Adrenal gland (tissue), 12 donors: ENCODE results near the gene BCL7A. TPM values are rescaled to one million over a fixed set of nuclear protein-coding genes. Genes with fewer than 3 reads are reported as not detected.

Experiments used
- DNase-seq, 7 donors: peaks; one replicate each; pipeline ENCODE4 v3.0.0-alpha.2; 2019 to 2020
- H3K27ac ChIP-seq, 5 donors: fragments of 200-600 bp; sonication (generic) in 4 of 5; 1 replicate in 3 of 5; 2 replicates in 2 of 5; pipeline versions ENCODE4 v1.5.1 to v1.8.0; 2016 to 2020; ENCODE audit warnings: mild to moderate bottlenecking in 1 of 5
- H3K27me3 ChIP-seq: fragments of 200-600 bp; 2 replicates; pipeline ENCODE4 v1.8.0; 2021
- H3K36me3 ChIP-seq, 2 donors: fragments of 200-600 bp; replicated peaks in 1 of 2; 1 replicate in 1 of 2; 2 replicates in 1 of 2; pipeline versions ENCODE4 v1.5.1 to v1.8.0; 2018 to 2022
- H3K4me1 ChIP-seq, 2 donors: fragments of 200-600 bp; replicated peaks in 1 of 2; 1 replicate in 1 of 2; 2 replicates in 1 of 2; pipeline versions ENCODE4 v1.5.1 to v1.8.0; 2018 to 2021
- H3K4me3 ChIP-seq, 4 donors: fragments of 200-600 bp; sonication (generic) in 3 of 4; one replicate each; pipeline ENCODE4 v1.5.1; 2016 to 2018
- H3K9me3 ChIP-seq, 3 donors: fragments of 200-600 bp; sonication (generic) in 1 of 3; replicated peaks in 1 of 3; 1 replicate in 2 of 3; 2 replicates in 1 of 3; pipeline versions ENCODE4 v1.5.1 to v1.8.0; 2016 to 2021
- CTCF ChIP-seq, 6 experiments: fragments of 450-650 bp in 4 of 6; fragments of 200-600 bp in 2 of 6; sonication (generic) in 1 of 6; IDR thresholded peaks; 1 replicate in 5 of 6; 2 replicates in 1 of 6; pipeline versions ENCODE4 v1.5.1 to v1.8.0; 2016 to 2021; ENCODE audit warnings: antibody characterized with exemption in 6 of 6, mild to moderate bottlenecking in 2 of 6, moderate library complexity in 1 of 6
- POLR2A ChIP-seq, 2 donors: fragments of 450-650 bp; IDR thresholded peaks; one replicate each; pipeline ENCODE4 v1.6.1; 2017; ENCODE audit warnings: antibody characterized with exemption in 2 of 2, mild to moderate bottlenecking in 2 of 2, moderate library complexity in 1 of 2
- WGBS, 4 donors: extraction: QIAGEN DNeasy Blood & Tissue Kit in 2 of 4; methylation state at CpG; one replicate each; pipeline versions ENCODE4 v1.1.5 to v1.1.7; 2013 to 2017; 5-methylcytosine and 5-hydroxymethylcytosine counted together
- intact Hi-C, 2 donors: fragments of 100-400 bp; cut with DNase I; formaldehyde crosslinking; loops; one replicate each; pipeline versions ENCODE4 v1.14.1 to v1.15.0; 2022 to 2023
- polyA plus RNA-seq, 3 donors: library from polyadenylated mRNA; stranded (reverse); fragments of 200-250 nt in 2 of 3; fragments of 350-450 nt in 1 of 3; fragmentation: Illumina TruSeq in 1 of 3; extraction: RNeasy Lipid Tissue Mini Kit (QIAGEN cat#74804) in 1 of 3; gene quantifications; one replicate each; pipeline ENCODE4 v1.2.3, GENCODE V29; 2013 to 2014
- total RNA-seq, 9 donors: library from RNA; depleted of rRNA in 4 of 9; stranded (reverse); fragments of >200 nt in 4 of 9; fragments of 120-200 nt in 1 of 9; fragmentation: NEBNext Ultra II Directional in 1 of 9; extraction: Animal tissue kit (Norgen Biotek cat#: 25700) in 1 of 9; gene quantifications; one replicate each; pipeline versions ENCODE4 v1.1.0 to v1.2.4, GENCODE V29; 2013 to 2023
- donor health status: healthy with polysubstance abuse.
- donor health status: Bipolar disorder and iron deficiency.
- donor health status: DM: yes; HTN: yes; CAD: no.
- donor health status: DM: no; HTN: no; CAD: no.
- donor health status: DM: no; HTN: no; CAD: no.
- donor health status: DM: yes; HTN: yes; CAD: no.

BCL7A gene
- total and polyA plus RNA-seq, 12 donors = 1.6 to 11.5 (median 5.0) TPM

GRCh38 chr12:122028165-122028904 is 6.7 kb downstream of the BCL7A start:
- TF ChIP-seq POLR2A (IDR thresholded peaks at IDR 0.05) (no peak), CTCF (IDR thresholded peaks at IDR 0.05) (no peak)
- peaks cover 21 to 38% of the 10 kb centered on the region in 2 donors for H3K4me1 ChIP-seq
- intact Hi-C loops = no loop called here
- DNase-seq = peak in 6 of 7 donors; percentile 37 to 64 (median 51)
- H3K27me3 ChIP-seq = no peaks in the 10 kb centered on the region
- no peaks in the 10 kb centered on the region for H3K9me3 ChIP-seq
- H3K4me3 ChIP-seq = no peak overlapping the region
- H3K36me3 ChIP-seq = no peaks in the 10 kb centered on the region
- 43 to 57% (median 51%) methylated on average over 11 to 12 of the region's 12 CpGs for WGBS, 4 donors
- H3K27ac ChIP-seq = peak overlapping the region in 2 of 5 donors; percentile 21 to 45

- TF ChIP-seq POLR2A (IDR thresholded peaks at IDR 0.05) (no peak), CTCF (IDR thresholded peaks at IDR 0.05) (no peak)
- H3K36me3 ChIP-seq = no peaks in the 10 kb centered on the region
- peaks cover 16 to 31% of the 10 kb centered on the region in 2 donors for H3K4me1 ChIP-seq
- 80 to 84% (median 82%) methylated on average over 19 to 23 of the region's 23 CpGs for WGBS, 4 donors
- no peaks in the 10 kb centered on the region for H3K9me3 ChIP-seq
- no peak overlapping the region for H3K4me3 ChIP-seq
- intact Hi-C loops = no loop called here
- peak overlapping the region in 3 of 5 donors; percentile 21 to 84 (median 55) for H3K27ac ChIP-seq
- DNase-seq = peak in 1 of 7 donors; percentile 31
- no peaks in the 10 kb centered on the region for H3K27me3 ChIP-seq
Measured at GRCh38 chr12:122028905-122029560, 7.3 kb downstream of the BCL7A start.

- TF ChIP-seq POLR2A (IDR thresholded peaks at IDR 0.05) (peak in 1 of 2 donors; percentile 40), CTCF (IDR thresholded peaks at IDR 0.05) (no peak)
- Histone ChIP-seq H3K4me1 (peaks cover 14 to 29% of the 10 kb centered on the region in 2 donors), H3K36me3 (no peaks in the 10 kb centered on the region), H3K4me3 (no peak overlapping the region), H3K9me3 (no peaks in the 10 kb centered on the region), H3K27me3 (no peaks in the 10 kb centered on the region), H3K27ac (peak overlapping the region; percentile 31 to 84 (median 55))
- WGBS, 4 donors = 43 to 52% (median 47%) methylated on average over 9 to 28 of the region's 28 CpGs
- peak; percentile 83 to 95 (median 92) for DNase-seq
- intact Hi-C loops = no loop called here
Measured at GRCh38 chr12:122029620-122030423, 8.1 kb downstream of the BCL7A start.
